Tibial artery (tissue), 4 donors: ENCODE measurements around the gene CRHR2.

Experiments used
- DNase-seq, 2 donors: peaks; one replicate each; pipeline ENCODE4 v3.0.0-alpha.2; 2019
- H3K27ac ChIP-seq, 2 donors: fragments of 200-600 bp; sonication (generic) in 1 of 2; 1 replicate in 1 of 2; 2 replicates in 1 of 2; pipeline ENCODE4 v1.5.1; 2018 to 2019; ENCODE audit warnings: mild to moderate bottlenecking in 1 of 2
- H3K27me3 ChIP-seq, 2 donors: fragments of 200-600 bp; sonication (generic) in 1 of 2; one replicate each; pipeline versions ENCODE4 v1.5.1 to v1.6.0; 2016 to 2019
- H3K36me3 ChIP-seq, 3 donors: fragments of 200-600 bp; sonication (generic) in 2 of 3; one replicate each; pipeline ENCODE4 v1.5.1; 2016 to 2019; ENCODE audit warnings: mild to moderate bottlenecking in 2 of 3
- H3K4me1 ChIP-seq, 4 donors: fragments of 200-600 bp; sonication (generic) in 2 of 4; 1 replicate in 3 of 4; 2 replicates in 1 of 4; pipeline ENCODE4 v1.5.1; 2016 to 2019
- H3K4me3 ChIP-seq, 2 donors: fragments of 200-600 bp; sonication (generic) in 1 of 2; 1 replicate in 1 of 2; 2 replicates in 1 of 2; pipeline ENCODE4 v1.5.1; 2018 to 2019; ENCODE audit warnings: mild to moderate bottlenecking in 2 of 2
- H3K9me3 ChIP-seq, 3 donors: fragments of 200-600 bp; sonication (generic) in 1 of 3; one replicate each; pipeline ENCODE4 v1.5.1; 2016 to 2019
- intact Hi-C: fragments of 100-400 bp; cut with DNase I; formaldehyde crosslinking; loops from one replicate; pipeline ENCODE4 v1.15.0; 2023; ENCODE audit warnings: low total_unique reads
- TF ChIP-seq, protein P1 (sequence below), 2 experiments: fragments of 200-600 bp in 1 of 2; fragments of 450-650 bp in 1 of 2; IDR thresholded peaks; one replicate each; pipeline ENCODE4 v1.5.1; 2017 to 2019; ENCODE audit warnings: antibody characterized with exemption in 2 of 2, mild to moderate bottlenecking in 1 of 2, moderate library complexity in 1 of 2

The CRHR2 gene

GRCh38 chr7:30654296-30655090 lies 27.8 kb downstream of the CRHR2 start:
- Histone ChIP-seq H3K27me3 (no peaks in the 10 kb centered on the region), H3K4me1 (no peaks in the 10 kb centered on the region), H3K36me3 (peaks cover 0 to 7% (median 0%) of the 10 kb centered on the region in 3 donors), H3K4me3 (no peak overlapping the region), H3K9me3 (no peaks in the 10 kb centered on the region), H3K27ac (no peak overlapping the region)
- intact Hi-C loops, result no loop called here
- TF ChIP-seq, protein P1, sequence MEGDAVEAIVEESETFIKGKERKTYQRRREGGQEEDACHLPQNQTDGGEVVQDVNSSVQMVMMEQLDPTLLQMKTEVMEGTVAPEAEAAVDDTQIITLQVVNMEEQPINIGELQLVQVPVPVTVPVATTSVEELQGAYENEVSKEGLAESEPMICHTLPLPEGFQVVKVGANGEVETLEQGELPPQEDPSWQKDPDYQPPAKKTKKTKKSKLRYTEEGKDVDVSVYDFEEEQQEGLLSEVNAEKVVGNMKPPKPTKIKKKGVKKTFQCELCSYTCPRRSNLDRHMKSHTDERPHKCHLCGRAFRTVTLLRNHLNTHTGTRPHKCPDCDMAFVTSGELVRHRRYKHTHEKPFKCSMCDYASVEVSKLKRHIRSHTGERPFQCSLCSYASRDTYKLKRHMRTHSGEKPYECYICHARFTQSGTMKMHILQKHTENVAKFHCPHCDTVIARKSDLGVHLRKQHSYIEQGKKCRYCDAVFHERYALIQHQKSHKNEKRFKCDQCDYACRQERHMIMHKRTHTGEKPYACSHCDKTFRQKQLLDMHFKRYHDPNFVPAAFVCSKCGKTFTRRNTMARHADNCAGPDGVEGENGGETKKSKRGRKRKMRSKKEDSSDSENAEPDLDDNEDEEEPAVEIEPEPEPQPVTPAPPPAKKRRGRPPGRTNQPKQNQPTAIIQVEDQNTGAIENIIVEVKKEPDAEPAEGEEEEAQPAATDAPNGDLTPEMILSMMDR (IDR thresholded peaks at IDR 0.05), result no peak
- DNase-seq, result peak; percentile 13 to 44

DNA sequence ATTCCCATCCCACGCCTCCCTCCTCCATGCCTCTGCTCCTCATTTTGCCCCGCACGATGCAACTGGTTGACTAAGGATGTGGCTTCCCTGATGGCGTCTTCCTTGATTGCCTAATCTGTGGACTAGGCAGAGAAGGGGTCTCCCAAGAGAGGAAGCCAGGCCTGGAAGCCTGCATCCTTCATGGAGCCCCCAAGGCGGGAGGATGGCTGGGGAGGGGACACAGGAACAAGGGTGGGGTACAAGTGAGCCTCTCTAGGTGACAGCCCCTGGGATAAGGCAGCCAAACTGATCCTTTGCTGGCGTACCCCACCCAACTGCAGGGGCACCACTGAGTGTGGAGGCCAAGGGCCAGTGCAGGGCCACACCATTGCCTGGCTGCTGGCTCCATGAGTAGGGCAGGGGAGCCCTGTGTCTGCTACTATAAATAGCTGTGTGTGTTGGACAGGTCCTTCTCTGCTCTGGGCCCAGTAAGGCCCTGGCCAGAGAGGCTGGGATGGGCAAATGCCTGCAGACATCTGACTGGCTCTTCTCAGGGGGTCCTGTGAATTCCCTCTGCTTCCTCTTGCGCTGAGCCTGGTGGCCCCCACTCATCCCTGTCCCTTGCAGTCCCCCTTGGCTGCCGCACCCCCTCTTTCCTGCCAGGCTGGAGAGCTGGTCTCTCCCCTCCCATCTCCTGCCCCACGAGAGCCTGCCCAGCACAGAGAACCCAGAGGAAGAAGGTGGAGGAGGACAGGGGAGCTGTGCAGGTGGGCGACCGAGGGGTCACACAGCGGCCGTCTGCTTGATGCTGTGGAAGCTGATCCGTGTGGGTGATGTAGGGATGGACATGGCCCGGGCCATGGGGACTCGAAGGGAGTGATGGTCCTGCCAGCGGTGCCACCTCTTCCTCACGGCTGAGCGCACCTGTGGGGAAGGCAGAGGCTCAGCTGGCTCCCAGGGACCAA lies 29.3 kb downstream of the CRHR2 start:
- Histone ChIP-seq H3K36me3 (peaks cover 0 to 9% (median 0%) of the 10 kb centered on the region in 3 donors), H3K27ac (no peak overlapping the region), H3K9me3 (no peaks in the 10 kb centered on the region), H3K4me3 (no peak overlapping the region), H3K4me1 (no peaks in the 10 kb centered on the region), H3K27me3 (no peaks in the 10 kb centered on the region)
- intact Hi-C loops, result no loop called here
- TF ChIP-seq, protein P1 (IDR thresholded peaks at IDR 0.05), result no peak
- DNase-seq, result peak in 1 of 2 donors; percentile 53

GRCh38 chr7:30652132-30652531 lies 30.1 kb downstream of the CRHR2 start:
- Histone ChIP-seq H3K36me3 (peaks cover 0 to 12% (median 0%) of the 10 kb centered on the region in 3 donors), H3K9me3 (no peaks in the 10 kb centered on the region), H3K27me3 (no peaks in the 10 kb centered on the region), H3K4me1 (no peaks in the 10 kb centered on the region), H3K4me3 (no peak overlapping the region), H3K27ac (no peak overlapping the region)
- DNase-seq, result peak in 1 of 2 donors; percentile 47
- TF ChIP-seq, protein P1 (IDR thresholded peaks at IDR 0.05), result no peak
- intact Hi-C loops, result no loop called here

DNA sequence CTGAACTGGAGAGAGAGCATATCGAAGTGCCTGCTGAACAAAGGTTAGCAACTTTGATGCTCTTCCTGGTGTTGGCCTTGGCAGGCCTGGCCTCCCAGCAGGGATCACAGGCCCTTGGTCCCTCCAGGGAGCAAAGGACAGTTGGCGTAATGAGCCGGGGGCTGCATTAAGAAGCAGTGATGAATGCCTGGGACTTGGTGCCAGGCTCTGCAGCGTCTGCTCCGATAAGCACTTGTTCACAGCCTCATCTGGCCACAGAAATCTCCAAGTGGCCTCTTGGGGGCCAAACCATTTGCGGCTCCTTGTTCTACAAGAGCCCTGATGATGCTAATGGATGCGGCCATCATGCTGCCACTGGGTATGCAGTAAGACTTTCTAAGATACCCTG lies 31.8 kb downstream of the CRHR2 start:
- intact Hi-C loops, result no loop called here
- H3K27me3 ChIP-seq, result no peaks in the 10 kb centered on the region
- no peak overlapping the region for H3K4me3 ChIP-seq
- DNase-seq, result no peak
- H3K27ac ChIP-seq, result no peak overlapping the region
- peaks cover 0 to 16% (median 0%) of the 10 kb centered on the region in 3 donors for H3K36me3 ChIP-seq
- no peaks in the 10 kb centered on the region for H3K4me1 ChIP-seq
- TF ChIP-seq, protein P1 (IDR thresholded peaks at IDR 0.05), result no peak
- H3K9me3 ChIP-seq, result no peaks in the 10 kb centered on the region

GRCh38 chr7:30649717-30650420 lies 32.4 kb downstream of the CRHR2 start:
- H3K36me3 ChIP-seq, result peaks cover 0 to 20% (median 0%) of the 10 kb centered on the region in 3 donors

More at GRCh38 chr7:30649717-30650420, 32.4 kb downstream of the CRHR2 start:
- H3K4me1 ChIP-seq, result no peaks in the 10 kb centered on the region
- H3K4me3 ChIP-seq, result no peak overlapping the region
- intact Hi-C loops, result no loop called here
- no peak for DNase-seq
- no peaks in the 10 kb centered on the region for H3K27me3 ChIP-seq
- H3K27ac ChIP-seq, result no peak overlapping the region
- H3K9me3 ChIP-seq, result no peaks in the 10 kb centered on the region
- TF ChIP-seq, protein P1 (IDR thresholded peaks at IDR 0.05), result no peak
